GM10248 (cell line): Measurements from ENCODE around the gene ITPKB.

Experiments
- CTCF ChIA-PET: fragments of 300-600 bp; sonication (Branson Sonifier 250); formaldehyde crosslinking; extraction: SDS; loops from one replicate; lab custom pipeline; 2021; ENCODE audit warnings: antibody characterized with exemption; lab: Yijun Ruan, JAX
- POLR2A ChIA-PET: fragments of 350-650 bp; sonication (Branson Sonifier 250); formaldehyde crosslinking; extraction: SDS; loops from one replicate; lab custom pipeline; 2020; ENCODE audit warnings: antibody characterized with exemption; lab: Yijun Ruan, JAX
- DNase-seq: peaks from one replicate; pipeline ENCODE4 v3.0.0; 2012; ENCODE audit errors: extremely low spot score
- CTCF ChIP-seq: IDR thresholded peaks from 2 replicates; pipeline ENCODE4 v1.5.1; 2012; ENCODE audit warnings: mild to moderate bottlenecking, low read depth; ENCODE audit errors: extremely low read depth, missing control alignments, control extremely low read depth

The ITPKB gene

GRCh38 chr1:226738421-226738994 lies 574 bp downstream of the ITPKB start:
- POLR2A ChIA-PET: interaction anchor here (0.6 kb wide), 1 partner anchor 36 kb away, joined by 3 read pairs; no protein-coding TSS in a partner anchor
- peak; percentile 43 for DNase-seq
- CTCF ChIA-PET: interaction anchor here (1.2 to 1.7 kb wide), 3 partner anchors 41 to 105 kb away, joined by 3 to 5 read pairs (median 5); no protein-coding TSS in a partner anchor
- TF ChIP-seq CTCF: peak; percentile 24

GRCh38 chr1:226737819-226738420 lies 1.2 kb downstream of the ITPKB start:
- TF ChIP-seq CTCF: peak; percentile 8
- CTCF ChIA-PET: interaction anchor here (0.6 to 1.7 kb wide), 3 partner anchors 11 to 104 kb away, joined by 3 to 5 read pairs (median 5); no protein-coding TSS in a partner anchor
- no peak for DNase-seq
- POLR2A ChIA-PET: no interaction called here

GRCh38 chr1:226736908-226737818 lies 1.9 kb downstream of the ITPKB start:
- CTCF ChIA-PET: interaction anchor here (0.6 to 1.6 kb wide), 3 partner anchors 12 to 57 kb away, joined by 3 to 5 read pairs (median 5); no protein-coding TSS in a partner anchor
- peak; percentile 13 for TF ChIP-seq CTCF
- peak; percentile 47 for DNase-seq
- POLR2A ChIA-PET: no interaction called here

GRCh38 chr1:226736001-226736907 lies 2.8 kb downstream of the ITPKB start:
- no peak for TF ChIP-seq CTCF
- DNase-seq: no peak
- ChIA-PET POLR2A (no interaction called here), CTCF (interaction anchor here (0.9 kb wide), 1 partner anchor 32 kb away, joined by 5 read pairs; no protein-coding TSS in a partner anchor)

- ChIA-PET POLR2A (no interaction called here), CTCF (interaction anchor here (1.2 to 2.9 kb wide), 3 partner anchors 11 to 94 kb away, joined by 3 to 8 read pairs (median 3); no protein-coding TSS in a partner anchor)
- no peak for TF ChIP-seq CTCF
- DNase-seq: no peak
Observed at GRCh38 chr1:226735576-226735975, 3.5 kb downstream of the ITPKB start.
